ENCODE results near the gene SLC45A2.

DNA sequence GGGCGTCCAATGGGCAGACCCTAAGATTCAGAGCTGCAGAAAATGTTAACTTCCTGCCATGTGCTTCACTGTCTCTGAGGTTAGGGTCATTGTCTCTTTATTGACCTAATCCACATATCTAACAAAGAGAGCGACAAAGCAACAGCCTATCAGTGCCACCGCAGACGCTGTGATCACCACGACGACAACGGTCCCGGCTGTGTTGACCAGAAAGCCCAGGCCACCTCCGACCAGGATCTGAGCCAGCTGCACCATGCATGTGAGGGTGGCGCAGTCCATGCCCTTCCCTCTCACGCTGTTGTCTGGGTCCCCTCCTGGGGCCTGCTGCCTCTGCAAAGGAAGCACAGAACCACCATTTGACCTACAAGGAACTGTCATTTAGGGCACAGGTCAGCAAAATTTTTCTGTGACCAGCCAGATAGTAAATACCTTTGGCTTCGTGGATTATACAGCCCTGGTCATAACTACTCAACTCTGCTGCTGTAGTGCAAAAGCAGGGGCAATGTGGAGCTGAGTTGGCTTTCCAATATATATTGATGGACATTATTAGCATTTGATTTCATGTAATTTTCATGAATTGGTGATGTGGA is 39.9 kb downstream of the SLC45A2 start:
- TF ChIP-seq CTCF (conservative IDR thresholded peaks at IDR 0.05; ENCODE audit: low read length) (no peak), EZH2phosphoT487 (IDR thresholded peaks at IDR 0.05; ENCODE audit: borderline replicate concordance, low read depth, low read length) (no peak)
